MM.1S (cell line): Measurements from ENCODE around the gene LRCH1.
"Not testable (repeated sequence)": the region's sequence is repeated elsewhere in the genome, so short reads cannot be mapped to it uniquely, and the experiment has no call there.

Source experiments
- DNase-seq: peaks from one replicate; pipeline ENCODE4 v3.0.0-alpha.2; 2015
- H2AFZ ChIP-seq: fragments of 300-600 bp; sonication (generic); 2 replicates; pipeline ENCODE4 v1.6.0; 2016; ENCODE audit warnings: antibody characterized with exemption, low read length
- H3F3A ChIP-seq: fragments of 300-600 bp; sonication (generic); 2 replicates; pipeline ENCODE4 v1.6.1; 2016; ENCODE audit warnings: mild to moderate bottlenecking, antibody characterized with exemption, low read length, moderate library complexity, mixed read lengths; ENCODE audit not compliant: insufficient read depth
- H3K27ac ChIP-seq: fragments of 300-600 bp; sonication (generic); 2 replicates; pipeline ENCODE4 v1.5.1; 2016; ENCODE audit warnings: mild to moderate bottlenecking, low read length
- H3K27me3 ChIP-seq: fragments of 300-600 bp; sonication (generic); replicated peaks from 2 replicates; pipeline ENCODE4 v1.6.0; 2016; ENCODE audit warnings: low read length; ENCODE audit not compliant: insufficient read depth
- H3K36me3 ChIP-seq: fragments of 300-600 bp; sonication (generic); replicated peaks from 2 replicates; pipeline ENCODE4 v1.6.1; 2016; ENCODE audit warnings: mild to moderate bottlenecking, low read length, mixed read lengths; ENCODE audit not compliant: insufficient read depth
- H3K4me1 ChIP-seq: fragments of 300-600 bp; sonication (generic); 2 replicates; pipeline ENCODE4 v1.6.1; 2016; ENCODE audit warnings: low read length, mixed read lengths
- H3K4me2 ChIP-seq: fragments of 300-600 bp; sonication (generic); 2 replicates; pipeline ENCODE4 v1.6.0; 2016; ENCODE audit warnings: low read depth, low read length
- H3K4me3 ChIP-seq: fragments of 300-600 bp; sonication (generic); 2 replicates; pipeline ENCODE4 v1.5.1; 2016; ENCODE audit warnings: low read length, mixed read lengths
- H3K79me2 ChIP-seq: fragments of 300-600 bp; sonication (generic); 2 replicates; pipeline ENCODE4 v1.6.1; 2016; ENCODE audit warnings: mixed run types, low read length, mixed read lengths
- H3K9ac ChIP-seq: fragments of 300-600 bp; sonication (generic); 2 replicates; pipeline ENCODE4 v1.6.1; 2016; ENCODE audit warnings: low read length, mixed read lengths
- H3K9me2 ChIP-seq: fragments of 300-600 bp; sonication (generic); replicated peaks from 2 replicates; pipeline ENCODE4 v1.6.1; 2016; ENCODE audit warnings: mild to moderate bottlenecking, low read length, mixed read lengths; ENCODE audit not compliant: insufficient read depth
- H3K9me3 ChIP-seq: fragments of 300-600 bp; sonication (generic); replicated peaks from 2 replicates; pipeline ENCODE4 v1.6.1; 2016; ENCODE audit warnings: mild to moderate bottlenecking, low read length, mixed read lengths; ENCODE audit not compliant: insufficient read depth
- H4K20me1 ChIP-seq: fragments of 300-600 bp; sonication (generic); 2 replicates; pipeline ENCODE4 v1.6.1; 2016; ENCODE audit warnings: mild to moderate bottlenecking, low read length, moderate library complexity, mixed read lengths; ENCODE audit not compliant: insufficient read depth
- CTCF ChIP-seq: fragments of 300-600 bp; sonication (generic); IDR thresholded peaks from 2 replicates; pipeline ENCODE4 v1.5.1; 2016; ENCODE audit warnings: antibody characterized with exemption, low read length, mixed read lengths
- EZH2 ChIP-seq: fragments of 300-600 bp; sonication (generic); optimal IDR thresholded peaks from 2 replicates; pipeline ENCODE3; 2017; ENCODE audit warnings: low read depth, mild to moderate bottlenecking, antibody characterized with exemption, low read length, mixed read lengths
- EZH2phosphoT487 ChIP-seq: fragments of 300-600 bp; sonication (generic); IDR thresholded peaks from 2 replicates; pipeline ENCODE4 v1.6.1; 2018; ENCODE audit warnings: antibody characterized with exemption, low read length

LRCH1 gene

GRCh38 chr13:46509981-46510380, 43.0 kb upstream of the LRCH1 start:
- DNase-seq = no peak
- Histone ChIP-seq H4K20me1 (no peaks in the 10 kb centered on the region), H3K4me1 (no peaks in the 10 kb centered on the region)

GRCh38 chr13:46515803-46516202, 37.2 kb upstream of the LRCH1 start:
- Histone ChIP-seq H3K27ac (no peak overlapping the region), H2AFZ (no peak overlapping the region), H3F3A (no peaks in the 10 kb centered on the region), H4K20me1 (no peaks in the 10 kb centered on the region), H3K4me1 (no peaks in the 10 kb centered on the region), H3K27me3 (no peaks in the 10 kb centered on the region), H3K4me3 (no peak overlapping the region), H3K36me3 (no peaks in the 10 kb centered on the region), H3K4me2 (no peak overlapping the region), H3K9ac (no peak overlapping the region), H3K79me2 (no peaks in the 10 kb centered on the region), H3K9me2 (no peaks in the 10 kb centered on the region), H3K9me3 (no peaks in the 10 kb centered on the region)
- no peak for DNase-seq
- TF ChIP-seq EZH2 = no peak
- no peak for TF ChIP-seq CTCF
- TF ChIP-seq EZH2phosphoT487 = no peak

More at GRCh38 chr13:46509981-46510380, 43.0 kb upstream of the LRCH1 start:
- H3K4me3 ChIP-seq = no peak overlapping the region
- H3K27ac ChIP-seq = no peak overlapping the region
- no peaks in the 10 kb centered on the region for H3K36me3 ChIP-seq
- no peak overlapping the region for H3K9ac ChIP-seq
- H3K9me3 ChIP-seq = no peaks in the 10 kb centered on the region
- no peaks in the 10 kb centered on the region for H3K79me2 ChIP-seq
- H3F3A ChIP-seq = no peaks in the 10 kb centered on the region
- TF ChIP-seq CTCF = no peak
- no peak for TF ChIP-seq EZH2phosphoT487
- TF ChIP-seq EZH2 = no peak
- no peaks in the 10 kb centered on the region for H3K27me3 ChIP-seq
- H3K9me2 ChIP-seq = no peaks in the 10 kb centered on the region
- H2AFZ ChIP-seq = no peak overlapping the region
- H3K4me2 ChIP-seq = no peak overlapping the region

- no peak for TF ChIP-seq EZH2
- no peak for TF ChIP-seq EZH2phosphoT487
- no peak for TF ChIP-seq CTCF
- H3K27ac ChIP-seq = no peak overlapping the region
- no peaks in the 10 kb centered on the region for H3K36me3 ChIP-seq
- no peaks in the 10 kb centered on the region for H3F3A ChIP-seq
- H2AFZ ChIP-seq = no peak overlapping the region
- no peaks in the 10 kb centered on the region for H4K20me1 ChIP-seq
- no peak for DNase-seq
- no peak overlapping the region for H3K9ac ChIP-seq
- no peaks in the 10 kb centered on the region for H3K9me2 ChIP-seq
- no peaks in the 10 kb centered on the region for H3K79me2 ChIP-seq
- H3K27me3 ChIP-seq = no peaks in the 10 kb centered on the region
- no peaks in the 10 kb centered on the region for H3K4me1 ChIP-seq
- H3K4me3 ChIP-seq = no peak overlapping the region
- H3K9me3 ChIP-seq = no peaks in the 10 kb centered on the region
- H3K4me2 ChIP-seq = no peak overlapping the region
Measured at GRCh38 chr13:46516599-46517338, 36.2 kb upstream of the LRCH1 start.

- not testable (repeated sequence) for H3K36me3 ChIP-seq, DNase-seq, H3K27me3 ChIP-seq, H4K20me1 ChIP-seq, H3K9me3 ChIP-seq, H3K4me2 ChIP-seq, H3K27ac ChIP-seq, H3K9me2 ChIP-seq, H3K79me2 ChIP-seq, H2AFZ ChIP-seq, H3K9ac ChIP-seq, H3K4me1 ChIP-seq, H3K4me3 ChIP-seq, H3F3A ChIP-seq
Measured at GRCh38 chr13:46517748-46518147, 35.2 kb upstream of the LRCH1 start.
